Liver (tissue), 9 donors: ENCODE data around the gene MST1. TPM values are rescaled to one million over a fixed set of nuclear protein-coding genes. Genes with fewer than 3 reads are reported as not detected.

Source experiments
- DNase-seq: peaks from one replicate; pipeline ENCODE4 v3.0.0-alpha.2; 2017; ENCODE audit warnings: low spot score
- H3K27ac ChIP-seq, 2 donors: one replicate each; pipeline ENCODE4 v1.7.0; 2013; ENCODE audit warnings: inconsistent platforms in 2 of 2, low read length in 2 of 2, control low read depth in 1 of 2, low read depth in 1 of 2, mild to moderate bottlenecking in 1 of 2
- H3K27me3 ChIP-seq, 4 donors: one replicate each; pipeline versions ENCODE4 v1.6.1 to v1.7.0; 2013; ENCODE audit warnings: low read length in 3 of 4, inconsistent platforms in 1 of 4, mild to moderate bottlenecking in 1 of 4, moderate library complexity in 1 of 4; ENCODE audit not compliant: control insufficient read depth in 4 of 4, insufficient read depth in 4 of 4
- H3K36me3 ChIP-seq, 4 donors: one replicate each; pipeline versions ENCODE4 v1.6.1 to v1.7.0; 2013; ENCODE audit warnings: low read length in 3 of 4, mild to moderate bottlenecking in 3 of 4, low read depth in 1 of 4, moderate library complexity in 1 of 4; ENCODE audit not compliant: control insufficient read depth in 4 of 4, insufficient read depth in 3 of 4
- H3K4me1 ChIP-seq, 4 donors: one replicate each; pipeline versions ENCODE4 v1.6.1 to v1.7.0; 2013; ENCODE audit warnings: low read length in 3 of 4, mild to moderate bottlenecking in 3 of 4, moderate library complexity in 1 of 4; ENCODE audit not compliant: control insufficient read depth in 4 of 4, insufficient read depth in 4 of 4
- H3K4me3 ChIP-seq, 3 donors: one replicate each; pipeline versions ENCODE4 v1.6.1 to v1.7.0; 2013; ENCODE audit warnings: low read length in 3 of 3, control low read depth in 1 of 3, low read depth in 1 of 3, mild to moderate bottlenecking in 1 of 3
- H3K9ac ChIP-seq, 2 donors: one replicate each; pipeline ENCODE4 v1.7.0; 2013; ENCODE audit warnings: low read length in 2 of 2, mild to moderate bottlenecking in 2 of 2, moderate library complexity in 2 of 2, control low read depth in 1 of 2, low read depth in 1 of 2
- H3K9me3 ChIP-seq, 4 donors: one replicate each; pipeline versions ENCODE4 v1.6.1 to v1.7.0; 2013; ENCODE audit warnings: low read length in 3 of 4; ENCODE audit not compliant: control insufficient read depth in 4 of 4
- ATF3 ChIP-seq: IDR thresholded peaks from 2 replicates; pipeline ENCODE4 v1.6.1; 2016; ENCODE audit warnings: antibody characterized with exemption
- EGR1 ChIP-seq, 2 donors: IDR thresholded peaks; 2 replicates each; pipeline ENCODE4 v1.6.1; 2016 to 2018; ENCODE audit warnings: antibody characterized with exemption in 2 of 2, low read depth in 2 of 2
- FOXA1 ChIP-seq: IDR thresholded peaks from 2 replicates; pipeline ENCODE4 v1.6.1; 2016; ENCODE audit warnings: antibody characterized with exemption
- FOXA2 ChIP-seq: IDR thresholded peaks from 2 replicates; pipeline ENCODE4 v1.6.1; 2016; ENCODE audit warnings: antibody characterized with exemption
- GABPA ChIP-seq, 2 donors: IDR thresholded peaks in 1 of 2; conservative IDR thresholded peaks in 1 of 2; 2 replicates each; pipeline ENCODE4 v1.6.1; 2016; ENCODE audit warnings: antibody characterized with exemption in 2 of 2, mild to moderate bottlenecking in 1 of 2, moderate library complexity in 1 of 2
- HNF4A ChIP-seq, 2 donors: conservative IDR thresholded peaks; 2 replicates each; pipeline ENCODE4 v1.6.1; 2016; ENCODE audit warnings: antibody characterized with exemption in 2 of 2, mild to moderate bottlenecking in 2 of 2
- HNF4G ChIP-seq: IDR thresholded peaks from 2 replicates; pipeline ENCODE4 v1.6.1; 2016; ENCODE audit warnings: antibody characterized with exemption
- JUND ChIP-seq, 2 donors: IDR thresholded peaks; 2 replicates each; pipeline ENCODE4 v1.6.1; 2016; ENCODE audit warnings: antibody characterized with exemption in 2 of 2
- MAX ChIP-seq: IDR thresholded peaks from 2 replicates; pipeline ENCODE4 v1.6.1; 2016; ENCODE audit warnings: antibody characterized with exemption
- NR2F2 ChIP-seq: IDR thresholded peaks from 2 replicates; pipeline ENCODE4 v1.6.1; 2016; ENCODE audit warnings: antibody characterized with exemption
- REST ChIP-seq: IDR thresholded peaks from 2 replicates; pipeline ENCODE4 v1.6.1; 2016; ENCODE audit warnings: antibody characterized with exemption, mild to moderate bottlenecking
- RXRA ChIP-seq, 2 donors: IDR thresholded peaks; 2 replicates each; pipeline ENCODE4 v1.6.1; 2017 to 2018; ENCODE audit warnings: antibody characterized with exemption in 2 of 2, mild to moderate bottlenecking in 1 of 2
- SP1 ChIP-seq: IDR thresholded peaks from 2 replicates; pipeline ENCODE4 v1.6.1; 2018; ENCODE audit warnings: antibody characterized with exemption, mild to moderate bottlenecking
- TAF1 ChIP-seq: conservative IDR thresholded peaks from 2 replicates; pipeline ENCODE4 v1.6.1; 2016; ENCODE audit warnings: antibody characterized with exemption, mild to moderate bottlenecking
- YY1 ChIP-seq: IDR thresholded peaks from 2 replicates; pipeline ENCODE4 v1.6.1; 2016; ENCODE audit warnings: antibody characterized with exemption, mild to moderate bottlenecking
- ZBTB33 ChIP-seq: IDR thresholded peaks from 2 replicates; pipeline ENCODE4 v1.6.1; 2016; ENCODE audit warnings: antibody characterized with exemption
- WGBS: extraction: QIAGEN DNeasy Blood & Tissue Kit; methylation state at CpG from one replicate; pipeline ENCODE4 v1.1.7; 2013; 5-methylcytosine and 5-hydroxymethylcytosine counted together
- polyA plus RNA-seq, 2 donors: library from polyadenylated mRNA; stranded (reverse) in 1 of 2; unstranded in 1 of 2; fragments of 200-250 nt in 1 of 2; fragments of >200 nt in 1 of 2; fragmentation: Nextera tagmentation in 1 of 2; extraction: Ambion mirVana in 1 of 2; gene quantifications; one replicate each; pipeline versions ENCODE4 v1.2.1 to v1.2.3, GENCODE V29; 2013 to 2015
- total RNA-seq, 2 donors: library from RNA; depleted of rRNA; stranded (reverse); fragments of >200 nt; gene quantifications; one replicate each; pipeline ENCODE4 v1.2.3, GENCODE V29; 2014
- donor health status: healthy.
- donor health status: healthy.
- donor health status: healthy.
- donor health status: healthy.
- donor health status: healthy.

Gene MST1
- total and polyA plus RNA-seq, 4 donors, result 262 to 634 (median 530) TPM

- no peaks in the 10 kb centered on the region for H3K27me3 ChIP-seq
- H3K4me1 ChIP-seq, result peaks cover 24 to 42% (median 37%) of the 10 kb centered on the region in 4 donors
- H3K27ac ChIP-seq, result no peak overlapping the region
- 97% methylated on average over 1 of the region's 1 CpG for WGBS
- TF ChIP-seq ATF3 (no peak), MAX (no peak), SP1 (no peak)
- no peak overlapping the region for H3K4me3 ChIP-seq
- no peaks in the 10 kb centered on the region for H3K36me3 ChIP-seq
- DNase-seq, result no peak
- no peaks in the 10 kb centered on the region for H3K9me3 ChIP-seq
- no peak overlapping the region for H3K9ac ChIP-seq
These were observed 25.4 kb downstream of the MST1 start for GRCh38 chr3:49663831-49664230.

- Histone ChIP-seq H3K4me3 (no peak overlapping the region), H3K9ac (no peak overlapping the region), H3K27ac (no peak overlapping the region), H3K36me3 (no peaks in the 10 kb centered on the region), H3K9me3 (no peaks in the 10 kb centered on the region), H3K4me1 (peaks cover 18 to 33% (median 29%) of the 10 kb centered on the region in 4 donors), H3K27me3 (no peaks in the 10 kb centered on the region)
- TF ChIP-seq HNF4A (conservative IDR thresholded peaks at IDR 0.05) (no peak), NR2F2 (no peak), FOXA2 (no peak), GABPA (IDR thresholded peaks at IDR 0.05 in 1 of 2, conservative IDR thresholded peaks at IDR 0.05 in 1 of 2) (no peak), ZBTB33 (no peak), ATF3 (no peak), MAX (no peak), FOXA1 (no peak), EGR1 (IDR thresholded peaks at IDR 0.05; ENCODE audit: low read depth in 2 of 2) (no peak), HNF4G (no peak), RXRA (IDR thresholded peaks at IDR 0.05) (no peak), YY1 (no peak), TAF1 (no peak), REST (no peak), JUND (IDR thresholded peaks at IDR 0.05) (no peak)
- 97% methylated on average over 34 of the region's 34 CpGs for WGBS
- DNase-seq, result no peak
These were observed 26.4 kb downstream of the MST1 start for GRCh38 chr3:49662720-49663413.
